Heart left ventricle (tissue), 13 donors: Measurements from ENCODE around the gene ACSM5.

ENCODE experiments used
- CTCF ChIP-seq, 12 donors: fragments of 200-600 bp; sonication (generic) in 4 of 12; IDR thresholded peaks; one replicate each; pipeline versions ENCODE4 v1.5.0 to v1.8.0; 2018 to 2022; ENCODE audit warnings: antibody characterized with exemption in 12 of 12, mild to moderate bottlenecking in 5 of 12
- POLR2A ChIP-seq, 2 donors: fragments of 450-650 bp; IDR thresholded peaks; one replicate each; pipeline ENCODE4 v1.6.1; 2017; ENCODE audit warnings: antibody characterized with exemption in 2 of 2, mild to moderate bottlenecking in 2 of 2, moderate library complexity in 2 of 2
- donor health status: ischemic (EF 13 %, LVEDD 7.1; RV severe dilation, severe dysfunction).
- donor health status: DM: no; HTN: yes; CAD: no.
- donor health status: DM: no; HTN: no; CAD: no.
- donor health status: ischemic (EF 25% LVEDD 6.9; RV normal size, moderate dysfunction).
- donor health status: ischemic (EF 25% LVEDD 5.7; RV mildly dilated, moderate dysfunction).
- donor health status: ischemic (EF 35%, LVEDD 5.7; RV mildly dilated, moderate dysfunction).
- donor health status: nonischemic (EF 11% LVEDD 7.7; RV severe dilation, severe dysfunction).
- donor health status: DM: yes; HTN: yes; CAD: no.
- donor health status: PGD.
- donor health status: ischemic (EF 29% LVEDD 5.4; RV normal size, mild dysfunction).
- donor health status: nonischemic (EF 23%, LVEDD 6.1; RV moderate dilation, normal function).

DNA sequence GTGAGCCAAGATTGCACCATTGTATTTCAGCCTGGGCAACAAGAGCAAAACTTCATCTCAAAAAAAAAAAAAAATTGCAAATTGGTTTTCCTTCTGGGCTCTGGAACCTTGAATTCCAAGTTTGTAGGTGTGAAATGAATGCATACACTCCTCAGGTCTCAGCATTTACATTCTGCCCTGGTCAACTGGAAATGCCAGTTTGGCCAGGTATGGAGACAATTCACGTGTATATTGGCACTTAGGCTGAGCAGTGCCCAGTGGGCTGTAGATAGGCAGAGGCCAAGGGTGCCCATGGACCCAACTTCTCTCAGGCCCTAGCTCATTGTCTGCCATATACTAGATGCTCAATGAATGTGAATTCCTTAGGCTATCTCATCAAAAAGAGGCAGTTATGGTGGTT lies 20.5 kb upstream of the ACSM5 start:
- TF ChIP-seq CTCF (IDR thresholded peaks at IDR 0.05) (no peak), POLR2A (IDR thresholded peaks at IDR 0.05) (no peak)
